Fibroblast of mammary gland (primary cell): ENCODE measurements around the gene RBP2.
"Not testable (repeated sequence)": the region's sequence is repeated elsewhere in the genome, so short reads cannot be mapped to it uniquely, and the experiment has no call there.

Experiments
- DNase-seq: peaks from one replicate; pipeline ENCODE4 v3.0.0-alpha.2; 2010; ENCODE audit warnings: low read depth
- H3K4me3 ChIP-seq: 2 replicates; pipeline ENCODE4 v1.5.1; 2011; ENCODE audit warnings: low read depth, mild to moderate bottlenecking, low read length, moderate library complexity; ENCODE audit not compliant: control insufficient read depth
- TF ChIP-seq, protein P1 (sequence below): conservative IDR thresholded peaks from 2 replicates; pipeline ENCODE4 v1.5.1; 2011; ENCODE audit warnings: low read depth, low read length, inconsistent platforms; ENCODE audit not compliant: control insufficient read depth, insufficient read depth

Gene RBP2

GRCh38 chr3:139416275-139416674 is 60.0 kb downstream of the RBP2 start:
- H3K4me3 ChIP-seq = no peak overlapping the region
- no peak for DNase-seq
- TF ChIP-seq, protein P1, sequence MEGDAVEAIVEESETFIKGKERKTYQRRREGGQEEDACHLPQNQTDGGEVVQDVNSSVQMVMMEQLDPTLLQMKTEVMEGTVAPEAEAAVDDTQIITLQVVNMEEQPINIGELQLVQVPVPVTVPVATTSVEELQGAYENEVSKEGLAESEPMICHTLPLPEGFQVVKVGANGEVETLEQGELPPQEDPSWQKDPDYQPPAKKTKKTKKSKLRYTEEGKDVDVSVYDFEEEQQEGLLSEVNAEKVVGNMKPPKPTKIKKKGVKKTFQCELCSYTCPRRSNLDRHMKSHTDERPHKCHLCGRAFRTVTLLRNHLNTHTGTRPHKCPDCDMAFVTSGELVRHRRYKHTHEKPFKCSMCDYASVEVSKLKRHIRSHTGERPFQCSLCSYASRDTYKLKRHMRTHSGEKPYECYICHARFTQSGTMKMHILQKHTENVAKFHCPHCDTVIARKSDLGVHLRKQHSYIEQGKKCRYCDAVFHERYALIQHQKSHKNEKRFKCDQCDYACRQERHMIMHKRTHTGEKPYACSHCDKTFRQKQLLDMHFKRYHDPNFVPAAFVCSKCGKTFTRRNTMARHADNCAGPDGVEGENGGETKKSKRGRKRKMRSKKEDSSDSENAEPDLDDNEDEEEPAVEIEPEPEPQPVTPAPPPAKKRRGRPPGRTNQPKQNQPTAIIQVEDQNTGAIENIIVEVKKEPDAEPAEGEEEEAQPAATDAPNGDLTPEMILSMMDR = no peak

DNA sequence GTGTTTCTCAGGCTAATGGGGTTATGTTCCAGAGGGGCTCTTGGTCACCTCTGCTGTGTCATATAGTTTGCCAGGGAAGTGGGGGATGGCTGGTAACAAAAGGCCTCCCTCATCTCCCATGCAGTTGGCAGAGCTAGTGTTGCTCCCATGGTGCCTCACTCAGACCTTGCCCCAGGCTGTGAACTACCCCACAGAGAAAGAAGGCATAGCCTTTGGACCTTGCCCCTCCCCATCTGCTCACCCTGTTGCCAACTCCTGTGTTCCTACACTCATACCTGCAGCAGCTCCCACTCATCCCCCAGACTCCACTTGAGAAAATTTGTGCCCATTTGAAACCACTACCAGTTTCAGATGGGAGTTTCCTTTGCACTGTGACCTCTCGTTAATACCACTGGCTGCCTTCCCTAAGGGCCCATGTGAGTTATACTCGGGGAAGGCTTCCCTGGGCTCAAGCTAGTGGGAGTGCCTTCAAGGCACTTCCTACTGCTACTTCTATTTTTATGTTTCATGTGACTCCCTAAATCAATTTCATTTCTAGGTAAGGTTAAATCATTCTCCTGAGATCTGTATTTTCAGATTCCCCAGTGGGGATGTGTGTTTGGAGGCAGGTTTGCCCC is 61.6 kb downstream of the RBP2 start:
- no peak for DNase-seq
- TF ChIP-seq, protein P1 = no peak
- no peak overlapping the region for H3K4me3 ChIP-seq

DNA sequence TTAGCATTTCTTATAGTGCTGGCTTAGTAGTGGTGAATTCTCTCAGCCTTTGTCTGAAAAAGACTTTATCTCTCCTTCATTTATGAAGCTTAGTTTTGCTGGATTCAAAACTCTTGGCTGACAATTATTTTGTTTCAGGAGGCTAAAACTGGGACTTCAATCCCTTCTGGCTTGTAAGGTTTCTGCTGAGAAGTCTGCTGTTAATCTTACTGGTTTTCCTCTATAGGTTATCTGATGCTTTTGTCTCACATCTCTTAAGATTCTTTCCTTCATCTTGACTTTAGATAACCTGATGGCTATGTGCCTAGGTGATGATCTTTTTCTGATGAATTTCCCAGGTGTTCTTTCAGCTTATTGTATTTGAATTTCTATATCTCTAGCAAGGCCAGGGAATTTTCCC is 63.4 kb downstream of the RBP2 start:
- DNase-seq, H3K4me3 ChIP-seq: not testable (repeated sequence)
